ENCODE results near the gene GON4L.
"Not testable (repeated sequence)": the region's sequence is repeated elsewhere in the genome, so short reads cannot be mapped to it uniquely, and the experiment has no call there.

Gene GON4L

GRCh38 chr1:155741908-155742307 is 115.1 kb downstream of the GON4L start:
- no peak for DNase-seq

- DNase-seq: no peak
Measured at GRCh38 chr1:155740995-155741394, 116.0 kb downstream of the GON4L start.

- peak; percentile 14 for DNase-seq
Measured at GRCh38 chr1:155729031-155729898, 127.7 kb downstream of the GON4L start.

GRCh38 chr1:155725142-155725541 is 131.9 kb downstream of the GON4L start:
- DNase-seq: no peak

- DNase-seq: no peak
Measured at GRCh38 chr1:155719703-155720102, 137.3 kb downstream of the GON4L start.

- not testable (repeated sequence) for DNase-seq
Measured at GRCh38 chr1:155718524-155719115, 138.4 kb downstream of the GON4L start.

- DNase-seq: no peak
Measured at GRCh38 chr1:155717041-155717440, 140.0 kb downstream of the GON4L start.

- DNase-seq: no peak
Measured at GRCh38 chr1:155715777-155716176, 141.2 kb downstream of the GON4L start.

- not testable (repeated sequence) for DNase-seq
Measured at GRCh38 chr1:155715056-155715455, 142.0 kb downstream of the GON4L start.

GRCh38 chr1:155713075-155713474 is 143.9 kb downstream of the GON4L start:
- DNase-seq: no peak

GRCh38 chr1:155712636-155713035 is 144.4 kb downstream of the GON4L start:
- not testable (repeated sequence) for DNase-seq

- DNase-seq: not testable (repeated sequence)
Measured at GRCh38 chr1:155711457-155711856, 145.6 kb downstream of the GON4L start.

GRCh38 chr1:155709391-155709790 is 147.6 kb downstream of the GON4L start:
- DNase-seq: no peak

GRCh38 chr1:155706139-155706538 is 150.9 kb downstream of the GON4L start:
- no peak for DNase-seq

GRCh38 chr1:155704414-155704813 is 152.6 kb downstream of the GON4L start:
- DNase-seq: not testable (repeated sequence)

GRCh38 chr1:155703216-155703615 is 153.8 kb downstream of the GON4L start:
- no peak for DNase-seq

- DNase-seq: not testable (repeated sequence)
Measured at GRCh38 chr1:155701675-155702074, 155.3 kb downstream of the GON4L start.

Measured in NCI-H1105 (cell line).